Upper lobe of right lung (tissue), 1 donor: ENCODE measurements around the gene TMEM260. TPM values are rescaled to one million over a fixed set of nuclear protein-coding genes. Genes with fewer than 3 reads are reported as not detected.
A peak's percentile ranks its signal among the peaks of the same experiment; 100 is the strongest.

Experiments used
- ATAC-seq: fragments of 200-7000 bp; cut with Tn5 transposase; one replicate; pipeline ENCODE4 v1.9.1; 2020; ENCODE audit warnings: mild to moderate bottlenecking, moderate library complexity
- DNase-seq: peaks from one replicate; pipeline ENCODE4 v3.0.0-alpha.2; 2020
- H3K27ac ChIP-seq: fragments of 200-600 bp; one replicate; pipeline ENCODE4 v1.8.0; 2022
- H3K27me3 ChIP-seq: fragments of 200-600 bp; one replicate; pipeline ENCODE4 v1.8.0; 2022; ENCODE audit warnings: mild to moderate bottlenecking
- H3K36me3 ChIP-seq: fragments of 200-600 bp; one replicate; pipeline ENCODE4 v1.8.0; 2022
- H3K4me1 ChIP-seq: fragments of 200-600 bp; one replicate; pipeline ENCODE4 v1.8.0; 2022
- H3K4me3 ChIP-seq: fragments of 200-600 bp; one replicate; pipeline ENCODE4 v1.8.0; 2022; ENCODE audit warnings: mild to moderate bottlenecking
- H3K9me3 ChIP-seq: fragments of 200-600 bp; one replicate; pipeline ENCODE4 v1.8.0; 2022
- CTCF ChIP-seq: fragments of 200-600 bp; IDR thresholded peaks from one replicate; pipeline ENCODE4 v1.8.0; 2022; ENCODE audit warnings: antibody characterized with exemption
- intact Hi-C: fragments of 100-400 bp; cut with DNase I; formaldehyde crosslinking; loops from one replicate; pipeline ENCODE4 v1.11.0; 2022
- long read RNA-seq: library from polyadenylated mRNA; unstranded; transcript quantifications from one replicate; pipeline ENCODE4 v2.0.0, GENCODE V29; 2021
- total RNA-seq: library from RNA; stranded (reverse); fragmentation: NEBNext Ultra II Directional; extraction: Animal tissue kit (Norgen Biotek cat#: 25700); gene quantifications from one replicate; pipeline ENCODE4 v1.2.1, GENCODE V29; 2021
- donor health status: DM: no; HTN: yes; CAD: no; lungs with severe emphysema.

Gene TMEM260
- 18.6 TPM for total RNA-seq
- long read RNA-seq, full-length matches to known transcripts: 14 of 25 reads
- long read RNA-seq, partial matches to known transcripts: 6 of 25 reads
- long read RNA-seq, other reads (novel, unspliced or antisense): 5 of 25 reads

GRCh38 chr14:56579345-56580220 lies at the start of gene TMEM260:
TSS of gene TMEM260 (plus strand) at chr14:56579798. CDS start at chr14:56579915, 117 bp downstream.
- Histone ChIP-seq H3K9me3 (no peaks in the 10 kb centered on the region), H3K27me3 (no peaks in the 10 kb centered on the region), H3K4me1 (peaks cover 26% of the 10 kb centered on the region), H3K4me3 (peak within 1 kb of the TSS; percentile 100), H3K36me3 (no peaks in the 10 kb centered on the region), H3K27ac (peak within 1 kb of the TSS; percentile 92)
- intact Hi-C loops: no loop called here
- DNase-seq (peak; percentile 92), ATAC-seq (peak; percentile 97)
- TF ChIP-seq CTCF: peak; percentile 94

GRCh38 chr14:56532546-56532945 lies 47.1 kb upstream of the TMEM260 start:
- no peaks in the 10 kb centered on the region for H3K9me3 ChIP-seq

GRCh38 chr14:56534656-56535055 lies 44.9 kb upstream of the TMEM260 start:
- ATAC-seq: no peak
- intact Hi-C loops: no loop called here
- no peak for TF ChIP-seq CTCF

More at GRCh38 chr14:56532546-56532945, 47.1 kb upstream of the TMEM260 start:
- H3K27ac ChIP-seq: no peak overlapping the region
- DNase-seq: no peak
- no peak for TF ChIP-seq CTCF
- no peak for ATAC-seq
- no peak overlapping the region for H3K4me3 ChIP-seq
- no peaks in the 10 kb centered on the region for H3K27me3 ChIP-seq
- H3K4me1 ChIP-seq: no peaks in the 10 kb centered on the region
- intact Hi-C loops: no loop called here
- no peaks in the 10 kb centered on the region for H3K36me3 ChIP-seq

GRCh38 chr14:56539862-56540261 lies 39.7 kb upstream of the TMEM260 start:
- Histone ChIP-seq H3K4me3 (no peak overlapping the region), H3K4me1 (no peaks in the 10 kb centered on the region), H3K9me3 (no peaks in the 10 kb centered on the region), H3K27me3 (no peaks in the 10 kb centered on the region), H3K27ac (no peak overlapping the region), H3K36me3 (no peaks in the 10 kb centered on the region)
- DNase-seq (no peak), ATAC-seq (no peak)
- intact Hi-C loops: no loop called here
- no peak for TF ChIP-seq CTCF

More at GRCh38 chr14:56534656-56535055, 44.9 kb upstream of the TMEM260 start:
- Histone ChIP-seq H3K36me3 (no peaks in the 10 kb centered on the region), H3K4me3 (no peak overlapping the region), H3K9me3 (no peaks in the 10 kb centered on the region), H3K4me1 (no peaks in the 10 kb centered on the region), H3K27ac (no peak overlapping the region), H3K27me3 (no peaks in the 10 kb centered on the region)
- DNase-seq: no peak

- no peaks in the 10 kb centered on the region for H3K4me1 ChIP-seq
- intact Hi-C loops: no loop called here
- no peak for ATAC-seq
- no peaks in the 10 kb centered on the region for H3K36me3 ChIP-seq
- no peak overlapping the region for H3K4me3 ChIP-seq
- H3K9me3 ChIP-seq: no peaks in the 10 kb centered on the region
- H3K27ac ChIP-seq: no peak overlapping the region
- TF ChIP-seq CTCF: no peak
- no peaks in the 10 kb centered on the region for H3K27me3 ChIP-seq
- DNase-seq: no peak
Observed at GRCh38 chr14:56543436-56543835, 36.2 kb upstream of the TMEM260 start.
